GM19239 (cell line): ENCODE measurements around the gene S100A3.
A peak's percentile ranks its signal among the peaks of the same experiment; 100 is the strongest.

Experiments
- DNase-seq: peaks from one replicate; pipeline ENCODE4 v3.0.0; 2011; ENCODE audit warnings: low spot score; ENCODE audit not compliant: insufficient read length
- FAIRE-seq: peaks from 2 replicates; lab custom pipeline; 2011; peaks lifted over from hg19 to GRCh38; lab: Jason Lieb, UNC

The S100A3 gene

DNA sequence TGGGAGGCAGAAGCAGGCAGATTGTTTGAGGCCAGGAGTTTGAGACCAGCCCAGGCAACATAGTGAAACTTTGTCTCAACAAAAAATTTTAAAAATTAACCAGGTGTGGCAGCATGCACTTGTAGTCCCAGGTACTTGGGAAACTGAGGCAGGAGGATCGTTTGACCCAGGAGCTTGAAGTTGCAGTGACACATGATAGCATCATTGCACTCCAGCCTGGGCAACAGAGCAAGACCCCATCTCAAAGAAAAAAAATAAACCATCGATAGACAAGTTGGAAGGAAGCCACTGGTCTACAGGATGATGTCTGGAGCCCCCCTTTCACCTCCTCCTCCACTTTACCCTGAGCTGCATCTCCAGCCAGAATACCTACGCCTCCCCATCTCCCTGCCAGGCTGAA, 29.8 kb downstream of the S100A3 start:
- FAIRE-seq (no peak), DNase-seq (no peak)

DNA sequence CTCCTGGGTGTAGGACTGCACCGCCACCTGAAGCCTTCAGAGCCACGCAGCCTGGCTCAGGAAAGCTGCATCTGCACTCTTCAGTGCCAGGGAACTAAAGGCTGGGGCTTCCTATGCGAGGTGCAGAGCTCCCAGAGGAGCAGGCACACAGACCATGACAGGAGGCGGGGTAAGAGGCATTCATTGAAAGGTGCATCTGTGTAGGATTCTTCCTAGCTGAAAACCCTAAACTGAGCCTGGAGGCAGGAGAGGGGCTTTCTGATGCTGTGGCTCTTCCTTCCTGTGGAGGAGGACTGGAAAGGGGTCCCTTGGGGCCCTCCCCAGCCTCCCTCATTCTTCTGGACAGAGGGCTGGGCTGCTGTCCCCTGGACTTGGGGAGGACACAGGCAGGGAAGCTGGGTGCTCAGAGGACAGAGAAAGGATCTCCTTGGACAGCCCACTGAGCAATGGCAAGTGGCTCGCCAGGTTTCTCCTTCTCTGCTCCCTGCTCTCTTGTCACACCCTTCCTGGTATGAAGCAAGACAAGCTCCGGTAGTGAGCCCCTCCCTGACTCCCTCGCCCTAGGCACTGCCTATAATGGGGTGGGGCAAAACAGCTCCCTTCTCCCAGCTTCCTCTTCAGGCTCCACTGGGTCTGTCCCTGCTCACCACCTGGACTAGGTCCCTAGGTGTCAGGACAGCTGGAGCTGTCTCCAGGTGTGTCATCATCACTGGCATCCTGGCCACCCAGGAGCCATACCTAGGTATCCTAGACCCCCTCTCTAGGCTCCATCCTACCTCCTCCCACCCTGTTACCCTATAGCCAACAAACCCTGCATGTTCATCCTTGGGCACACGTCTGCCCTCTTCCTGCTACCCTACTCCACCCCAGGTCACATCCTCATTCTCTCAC, 33.3 kb downstream of the S100A3 start:
- no peak for DNase-seq
- FAIRE-seq, result no peak

DNA sequence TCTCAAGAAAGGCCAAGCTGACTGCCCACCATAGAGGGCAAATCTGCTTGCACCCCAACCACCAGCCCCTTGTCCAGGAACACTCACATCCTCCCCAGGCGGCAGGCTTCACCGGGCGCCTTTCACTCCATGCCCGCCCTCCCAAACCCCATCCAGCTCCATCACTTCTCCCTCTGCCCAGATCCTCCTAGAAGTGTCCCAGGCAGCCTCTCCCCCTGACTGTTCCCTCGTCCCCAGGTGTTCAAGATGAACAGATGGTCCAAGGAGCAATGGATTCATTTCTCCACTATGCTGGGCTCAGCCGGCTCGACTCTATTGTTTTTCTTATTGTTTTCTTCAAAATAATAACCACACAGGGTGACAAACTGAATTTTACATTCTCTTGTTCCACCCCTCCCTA, 35.4 kb downstream of the S100A3 start:
- DNase-seq (no peak), FAIRE-seq (no peak)

DNA sequence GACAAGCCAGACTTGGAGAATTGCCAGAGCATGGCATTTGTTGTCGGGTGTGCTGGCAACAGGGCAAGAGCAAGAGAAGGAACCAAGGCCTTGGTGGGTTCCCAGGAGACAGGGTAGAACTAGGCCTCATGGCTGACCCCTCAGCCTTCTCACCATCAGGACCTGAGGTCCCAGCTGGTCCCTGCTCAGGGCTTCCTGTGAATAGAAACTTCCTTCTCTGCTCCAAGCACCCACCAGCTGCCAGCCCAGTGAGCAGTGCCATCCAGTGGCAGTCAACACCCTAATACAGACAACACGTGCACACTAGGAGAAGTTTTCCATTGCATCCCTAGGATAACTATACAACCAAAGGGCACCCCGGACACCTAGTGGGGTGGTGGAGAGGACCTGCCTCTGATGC, 36.0 kb downstream of the S100A3 start:
- FAIRE-seq (no peak), DNase-seq (no peak)

DNA sequence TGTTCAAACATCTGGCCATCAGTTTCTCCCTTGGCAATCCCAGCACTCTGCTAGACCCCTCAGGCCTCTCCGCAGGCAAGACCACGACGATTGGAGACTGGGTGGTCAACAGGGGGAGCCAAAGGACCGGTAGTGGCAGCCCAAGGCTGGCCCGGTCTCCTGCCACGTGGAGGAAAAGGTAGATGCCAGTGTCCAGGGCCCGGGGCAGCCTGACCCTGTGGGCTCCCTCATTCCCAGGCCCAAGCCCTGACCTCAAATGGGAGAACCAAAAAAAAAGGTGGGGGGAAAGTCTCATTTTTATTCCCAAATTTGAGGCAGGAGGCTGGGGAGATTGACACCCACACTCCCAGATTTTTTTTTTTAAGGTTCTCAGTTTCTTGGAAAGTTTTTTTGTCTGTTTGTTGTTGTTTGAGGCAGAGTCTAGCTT, 38.1 kb downstream of the S100A3 start:
- peak; percentile 83 for DNase-seq
- peak; percentile 91 for FAIRE-seq

DNA sequence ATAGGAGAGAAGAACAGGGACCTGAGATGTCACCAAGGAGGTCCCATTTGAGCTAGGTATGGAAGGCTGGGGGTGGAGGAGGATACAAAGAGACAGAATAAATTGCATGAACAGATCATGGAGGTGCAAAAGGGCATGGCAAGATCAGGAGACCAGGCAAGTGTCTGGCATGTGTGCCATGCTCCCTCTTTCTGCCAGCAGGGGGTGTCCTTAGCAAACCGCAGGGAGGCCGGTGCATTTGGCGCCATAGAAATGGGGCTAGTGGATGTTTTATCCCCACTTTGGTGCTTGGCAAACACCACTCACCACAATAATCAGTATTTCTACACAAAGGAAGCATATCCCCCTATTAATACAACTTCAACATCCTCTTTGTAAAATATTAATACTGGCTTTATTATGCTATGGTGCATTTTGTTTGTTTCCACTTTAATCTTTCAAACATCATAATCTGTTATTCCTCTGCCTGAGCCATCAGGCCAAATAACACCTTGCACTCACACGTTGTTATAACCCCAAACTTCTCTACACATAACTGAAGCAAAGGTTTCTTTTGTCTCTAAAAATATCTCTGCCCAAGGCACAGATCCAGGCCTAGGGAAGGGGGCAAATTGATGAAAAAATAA, 39.2 kb downstream of the S100A3 start:
- peak; percentile 54 for DNase-seq
- no peak for FAIRE-seq

DNA sequence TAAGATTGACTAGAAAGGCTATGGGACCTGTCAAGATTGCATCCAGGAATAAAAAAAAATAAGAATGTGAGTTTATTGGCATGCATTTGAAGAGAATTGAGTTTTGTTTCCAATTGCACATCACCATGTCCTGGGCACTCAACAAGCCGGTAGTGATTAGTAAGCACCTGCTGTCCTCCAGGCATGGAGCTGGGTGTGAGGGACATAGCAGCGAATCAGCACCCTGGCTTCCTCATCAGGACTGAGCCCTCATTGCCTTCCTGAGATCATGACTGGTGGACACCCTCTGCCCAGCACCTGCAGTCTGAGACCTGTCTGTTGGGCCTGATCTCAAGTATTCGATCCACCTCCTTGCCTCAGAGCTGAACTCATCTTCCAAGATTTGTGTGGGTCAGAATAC, 40.0 kb downstream of the S100A3 start:
- DNase-seq (no peak), FAIRE-seq (no peak)

DNA sequence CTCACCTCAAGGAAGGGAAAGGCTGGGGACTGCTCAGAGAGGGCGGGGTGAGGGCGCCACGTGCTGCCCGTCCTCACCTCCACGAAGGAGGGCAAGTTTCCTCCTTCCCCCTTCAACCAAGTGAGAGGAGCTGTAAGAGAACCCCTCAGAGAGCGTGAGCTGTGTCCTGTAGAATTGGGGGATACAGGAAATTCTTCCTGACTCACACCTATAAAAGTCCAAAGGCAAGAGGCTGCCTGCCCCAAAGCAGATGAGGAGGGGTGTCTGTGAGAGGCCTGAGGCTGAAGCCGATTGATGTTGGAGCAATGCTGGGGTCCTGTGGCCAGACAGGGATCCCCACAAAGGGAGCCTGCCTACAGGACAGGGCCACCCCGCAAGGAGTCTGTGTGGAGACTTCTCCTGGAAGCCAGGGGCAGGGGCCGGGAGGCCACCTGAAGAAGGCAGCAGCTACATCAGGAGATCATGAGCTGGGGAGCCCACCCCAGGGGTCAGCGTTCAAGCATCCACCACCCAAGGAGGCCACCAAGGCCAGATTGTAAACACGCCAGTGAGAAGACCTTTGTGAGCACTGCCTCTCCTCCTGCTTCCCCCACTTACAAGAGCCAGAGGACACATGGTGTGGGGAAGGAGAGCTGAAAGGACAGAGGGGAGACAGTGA, 41.0 kb downstream of the S100A3 start:
- no peak for FAIRE-seq
- DNase-seq, result no peak

DNA sequence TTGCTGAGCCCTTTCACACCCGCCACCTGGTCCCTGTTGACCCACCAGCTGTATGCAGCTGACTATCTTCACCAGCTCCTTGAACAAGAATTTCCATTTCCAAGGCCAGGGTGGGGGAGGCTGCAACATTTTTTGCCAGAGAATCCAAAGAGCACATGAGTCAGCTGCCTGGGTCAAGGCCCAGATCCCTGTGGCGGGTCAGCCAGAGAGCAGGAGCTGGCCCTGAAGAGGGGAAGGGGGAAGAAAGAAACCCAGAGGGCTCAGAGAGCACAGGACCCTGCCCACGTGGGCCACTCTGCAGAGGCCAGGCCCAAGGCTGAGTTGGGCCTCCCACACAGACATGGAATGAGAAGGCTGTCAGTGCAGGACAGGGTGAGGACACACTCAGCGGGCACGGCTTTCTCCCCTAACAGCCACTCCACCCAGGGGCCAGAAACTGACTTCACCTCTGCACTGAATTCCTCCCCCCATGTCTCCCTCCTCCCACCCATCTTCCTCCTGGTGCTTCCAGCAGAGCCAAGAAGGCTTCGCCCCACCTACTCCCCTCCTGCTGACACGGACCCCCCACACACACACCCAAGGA, 42.1 kb downstream of the S100A3 start:
- no peak for DNase-seq
- no peak for FAIRE-seq

DNA sequence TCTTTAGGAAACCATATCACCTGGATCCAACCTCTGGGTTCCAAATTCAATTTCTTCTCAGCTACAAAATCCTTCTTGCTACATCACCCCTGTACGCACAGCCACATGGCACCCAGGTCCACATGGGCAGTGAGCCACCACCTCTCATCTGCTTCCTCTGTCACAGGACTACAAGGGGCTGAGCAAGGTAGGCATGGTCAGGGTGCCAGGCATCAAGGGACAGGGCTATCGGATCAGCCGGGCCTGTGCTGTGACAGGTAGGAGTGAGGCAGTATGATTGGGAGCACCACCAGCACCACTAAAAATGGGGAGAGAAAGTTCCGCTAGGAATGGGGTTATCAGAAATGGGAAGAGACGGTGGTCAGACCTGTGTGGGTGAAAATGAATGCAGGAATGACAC, 42.7 kb downstream of the S100A3 start:
- no peak for DNase-seq

DNA sequence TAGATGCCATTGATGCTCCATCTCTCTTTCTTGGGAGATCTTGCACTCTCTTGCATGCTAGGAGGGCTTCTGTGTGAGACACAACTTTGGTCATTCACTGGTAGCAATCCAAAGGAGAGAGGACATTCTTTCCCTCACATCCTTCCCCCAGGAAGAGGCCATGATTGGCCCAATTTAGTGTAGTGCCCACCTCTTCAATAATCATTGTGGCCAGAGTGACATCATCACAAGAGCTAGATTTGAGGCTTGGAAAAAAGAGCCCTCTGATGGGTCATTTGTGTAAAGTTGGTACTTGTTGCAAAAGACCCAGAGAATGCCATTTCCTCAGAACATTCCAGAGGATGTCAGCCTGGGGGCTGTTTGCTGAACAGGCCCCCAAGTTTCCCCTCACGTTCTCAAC, 43.5 kb downstream of the S100A3 start:
- FAIRE-seq, result no peak

More for the DNA sequence above, 42.7 kb downstream of the S100A3 start:
- no peak for FAIRE-seq

DNA sequence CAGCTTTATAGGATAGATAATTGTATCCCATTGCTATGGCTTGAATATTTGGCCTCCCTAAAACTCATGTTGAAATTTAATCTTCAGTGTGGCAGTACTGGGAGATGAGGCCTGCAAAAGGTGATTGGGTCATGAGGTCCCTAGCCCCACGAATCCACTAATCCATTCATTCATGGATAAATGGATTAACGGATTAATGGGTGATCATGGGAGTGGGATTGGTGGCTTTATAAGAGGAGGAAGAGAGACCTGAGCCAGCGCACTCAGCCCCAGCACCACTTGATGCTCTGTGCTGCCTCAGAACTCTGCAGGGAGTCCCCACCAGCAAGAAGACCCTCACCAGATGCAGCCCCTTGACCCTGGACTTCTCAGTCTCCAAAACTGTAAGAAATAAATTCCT, 45.3 kb downstream of the S100A3 start:
- FAIRE-seq, result no peak
- DNase-seq, result no peak

More for the DNA sequence above, 43.5 kb downstream of the S100A3 start:
- no peak for DNase-seq

DNA sequence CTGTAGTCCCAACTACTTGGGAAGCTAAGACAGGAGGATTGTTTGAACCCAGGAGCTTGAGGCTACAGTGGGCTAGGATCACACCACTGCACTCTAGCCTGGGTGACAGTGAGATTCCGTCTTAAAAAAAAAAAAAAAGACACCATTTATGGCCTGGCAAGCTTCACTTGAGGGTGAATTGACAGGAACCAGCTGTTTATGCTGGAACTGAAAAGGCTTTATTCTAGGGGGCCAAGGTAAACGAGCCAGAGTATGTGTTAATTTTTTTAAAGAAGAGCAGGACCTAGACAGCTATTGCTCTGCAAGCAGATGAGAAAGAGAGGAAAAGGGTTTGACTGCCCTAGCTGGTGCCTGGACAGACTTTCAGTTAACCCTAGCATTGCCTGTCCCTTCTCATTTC, 50.3 kb downstream of the S100A3 start:
- no peak for DNase-seq
- FAIRE-seq, result no peak
